GM21526 (cell line): ENCODE results near the gene RECK.

ENCODE experiments used
- ATAC-seq: cut with Tn5 transposase; IDR thresholded peaks from one replicate; pipeline ENCODE4 v1.9.1; 2021; ENCODE audit warnings: moderate library complexity; ENCODE audit not compliant: unreplicated experiment, low FRiP score

The RECK gene

DNA sequence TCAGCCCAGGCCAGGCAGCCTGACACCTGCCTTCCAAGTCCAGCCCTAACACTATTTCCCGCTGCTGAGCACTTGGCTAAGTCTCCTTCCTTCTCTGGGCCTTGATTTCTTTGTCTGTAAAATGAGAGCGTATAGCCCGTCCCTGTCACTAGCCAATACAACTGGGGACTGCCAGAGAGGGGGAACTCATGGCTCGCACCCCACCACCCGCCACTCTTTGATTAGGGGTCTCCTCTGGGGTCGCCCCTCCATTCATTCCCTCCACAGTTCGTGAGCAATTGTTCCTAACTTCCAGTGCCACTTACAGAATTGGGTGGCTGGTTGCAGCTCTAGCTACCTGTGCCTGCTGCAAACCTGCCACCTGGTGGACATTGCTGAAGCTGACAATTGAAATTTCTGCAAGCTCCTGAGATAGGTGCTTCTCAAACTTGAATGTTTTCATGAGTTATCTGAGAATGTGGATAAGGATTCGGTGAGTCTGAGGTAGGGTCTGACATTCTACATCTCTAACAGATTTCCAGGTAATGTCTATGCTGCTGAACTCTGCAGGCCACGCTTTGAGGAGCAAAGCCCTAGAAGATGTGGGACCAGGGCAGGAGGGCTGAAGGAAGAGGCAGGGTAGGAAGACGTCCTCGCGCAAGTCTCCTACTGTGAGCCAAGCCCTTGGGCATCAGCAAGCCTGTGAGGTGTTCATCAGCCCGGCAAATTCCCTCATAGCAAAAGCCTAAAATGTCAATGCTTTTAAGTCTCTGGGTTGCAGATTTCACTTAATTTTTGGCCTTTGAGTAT is 13.3 kb upstream of the RECK start:
- no peak for ATAC-seq

DNA sequence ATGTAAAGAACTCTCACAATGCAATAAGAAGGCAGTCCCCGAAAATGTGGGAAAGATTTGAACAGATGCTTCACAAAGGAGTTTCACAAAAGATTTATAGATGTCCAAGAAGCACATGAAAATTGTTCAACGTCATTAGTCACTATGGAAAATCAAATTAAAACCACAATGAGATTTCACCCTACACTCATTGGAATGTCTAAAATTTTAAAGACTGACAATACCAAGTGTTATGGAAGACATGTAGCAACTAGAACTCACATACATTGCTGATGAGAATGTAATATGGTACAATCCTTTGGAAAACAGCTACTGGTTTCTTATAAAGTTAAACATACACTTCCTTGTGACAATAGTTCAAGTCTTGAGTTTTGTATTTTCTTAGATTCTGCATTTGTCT is 11.0 kb upstream of the RECK start:
- no peak for ATAC-seq

DNA sequence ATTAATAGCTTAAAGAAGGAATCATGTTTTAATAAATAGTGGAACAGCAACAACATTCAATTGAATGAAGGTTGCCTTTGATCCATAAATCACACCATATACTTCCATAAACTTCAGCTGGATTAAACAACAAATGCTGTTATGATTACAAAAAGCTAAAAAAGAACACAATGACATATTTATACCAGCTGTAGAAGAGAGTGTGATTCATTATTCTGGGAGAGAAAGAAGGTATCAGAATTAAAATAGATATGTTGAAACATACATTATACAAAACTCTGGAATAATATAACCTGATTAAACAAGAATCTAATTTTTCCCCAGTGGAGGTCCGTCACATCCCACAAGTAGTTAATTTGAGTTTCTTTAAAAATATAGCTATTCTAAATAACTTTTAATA is 7.5 kb upstream of the RECK start:
- ATAC-seq: no peak

DNA sequence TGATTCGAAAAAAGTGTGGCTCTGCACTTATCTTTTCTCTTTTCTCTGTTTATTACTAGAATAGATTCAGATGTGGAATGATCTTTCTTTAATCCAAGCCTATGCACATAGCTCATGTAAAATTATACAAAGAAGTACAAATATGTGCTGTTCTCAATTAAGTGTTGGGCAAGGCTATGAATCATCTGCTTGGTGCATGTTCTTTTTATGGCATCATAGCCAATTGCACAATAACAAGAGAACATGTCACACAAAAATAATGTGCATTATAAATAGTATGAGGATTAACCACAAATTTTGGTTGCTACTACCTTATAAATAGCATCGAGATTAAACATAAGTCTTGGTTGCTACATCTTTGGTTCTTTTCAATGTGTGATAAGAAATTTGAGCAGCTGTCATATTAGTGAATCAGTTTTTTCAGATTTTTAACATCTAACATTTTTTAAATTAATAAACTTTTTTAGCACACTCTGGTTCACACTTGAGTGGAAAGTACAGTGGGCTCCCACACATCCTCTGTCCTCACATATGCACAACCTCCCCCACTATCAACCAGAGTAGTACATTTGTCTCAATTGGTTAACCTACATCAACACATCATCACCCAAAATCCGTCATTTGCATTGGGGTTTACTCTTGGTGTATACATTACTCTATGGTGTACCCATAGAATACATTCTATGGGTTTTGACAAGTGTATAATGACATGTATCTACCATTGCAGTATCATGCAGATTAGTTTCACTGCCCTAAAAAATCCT is 6.8 kb upstream of the RECK start:
- no peak for ATAC-seq

DNA sequence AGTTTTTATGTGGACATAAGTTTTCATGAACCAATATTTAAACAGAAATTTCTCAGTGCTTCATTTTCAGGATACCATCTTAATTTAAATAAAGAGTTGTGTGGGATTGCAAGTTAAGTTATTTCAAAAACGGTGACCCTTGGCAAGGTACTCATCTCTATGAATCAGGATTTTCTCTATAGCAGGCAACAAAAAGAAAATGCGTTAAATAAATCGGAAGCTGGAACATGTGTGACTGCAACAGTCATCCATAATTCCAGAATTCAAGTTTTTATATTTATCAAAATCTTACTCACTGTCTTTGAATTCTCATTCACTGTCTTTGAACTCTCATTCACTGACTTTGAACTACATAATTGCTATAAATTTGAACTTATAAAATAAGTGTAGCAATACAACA is 5.8 kb upstream of the RECK start:
- ATAC-seq: no peak

DNA sequence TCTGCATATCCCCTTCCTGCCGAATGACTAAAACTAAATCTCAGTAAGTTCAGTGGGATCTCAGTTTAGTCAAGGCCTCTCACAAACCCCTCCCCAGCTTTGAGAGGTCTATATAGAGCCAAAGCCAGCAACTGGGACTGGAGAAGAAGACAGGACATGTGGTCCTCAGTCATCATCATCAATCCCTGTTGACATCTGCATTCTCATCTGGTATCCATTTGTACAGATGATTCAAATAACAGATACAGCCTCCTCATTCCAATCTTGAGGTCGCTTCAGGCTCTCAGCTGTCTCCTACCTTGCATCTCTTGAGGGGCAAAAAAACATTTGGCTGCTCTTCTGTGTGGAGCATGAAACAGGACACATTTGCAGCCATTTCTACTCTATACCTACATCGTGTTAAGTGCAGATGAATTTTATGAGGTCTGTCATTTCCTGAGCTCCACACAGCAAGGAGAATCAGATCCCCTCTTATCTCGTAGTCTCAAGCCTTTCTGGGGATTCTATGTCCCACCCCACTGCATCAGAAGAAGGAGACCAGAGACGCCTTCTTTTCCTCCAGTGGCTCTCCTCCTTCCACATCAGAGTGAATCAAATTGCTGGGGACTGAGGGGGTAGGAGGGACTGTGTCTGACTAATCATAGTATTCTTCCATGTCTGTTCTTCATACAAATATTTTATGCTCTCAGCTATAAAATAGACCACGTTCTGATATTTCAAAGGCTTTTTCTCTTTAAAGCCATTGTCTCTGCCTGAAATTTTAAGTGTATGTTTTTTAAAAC is 4.7 kb upstream of the RECK start:
- ATAC-seq: no peak

DNA sequence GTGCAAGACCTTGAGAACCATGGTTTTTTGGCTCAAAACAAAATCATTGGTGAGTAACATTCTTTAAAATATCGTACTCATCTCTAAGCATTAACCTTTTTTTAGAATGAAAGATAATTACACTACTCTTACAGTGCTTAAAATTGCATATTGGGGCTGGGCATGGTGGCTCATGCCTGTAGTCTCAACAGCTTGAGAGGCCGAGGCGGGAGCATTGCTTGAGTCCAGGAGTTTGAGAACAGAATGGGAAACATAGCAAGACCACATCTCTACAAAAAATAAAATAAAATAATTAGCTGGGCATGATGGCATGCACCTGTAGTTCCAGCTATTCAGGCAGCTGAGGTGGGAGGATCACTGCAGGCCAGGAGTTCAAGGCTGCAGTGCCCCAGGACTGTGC is 2.9 kb upstream of the RECK start:
- ATAC-seq: no peak

DNA sequence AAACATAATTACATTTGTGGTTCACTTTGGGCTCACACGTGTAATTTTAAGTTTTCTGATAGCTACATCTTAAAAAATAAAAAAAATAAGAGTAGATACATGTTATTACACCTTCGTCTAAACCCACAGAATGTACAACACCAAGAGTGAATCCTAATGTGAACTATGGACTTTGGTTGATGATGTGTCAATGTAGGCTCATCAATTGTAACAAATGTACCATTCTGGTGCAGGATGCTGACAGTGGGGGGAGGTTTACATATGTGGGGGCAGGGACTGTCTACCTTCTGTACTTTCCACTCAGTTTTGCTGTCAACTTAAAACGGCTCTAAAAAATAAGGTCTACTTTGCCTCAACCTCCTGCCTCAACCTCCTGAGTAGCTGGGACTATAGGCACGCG is 2.5 kb upstream of the RECK start:
- ATAC-seq: no peak

DNA sequence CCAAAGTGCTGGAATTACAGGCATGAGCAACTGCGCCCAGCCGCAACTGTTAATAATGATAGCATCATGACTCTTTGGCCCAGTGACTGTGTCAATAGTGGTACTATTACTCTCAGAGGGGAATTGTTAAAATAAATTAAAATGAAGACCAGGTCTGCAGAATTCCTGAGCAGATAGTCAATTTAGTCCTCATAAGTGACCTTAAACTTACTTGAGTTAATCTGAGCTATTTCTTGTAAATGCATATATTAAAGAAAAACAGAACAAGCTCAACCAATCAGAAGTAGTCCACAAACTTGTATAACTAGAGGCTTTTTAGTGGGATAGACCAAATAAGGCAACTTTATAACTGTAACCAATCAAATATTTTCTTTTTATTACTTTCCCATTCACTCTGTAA is 1.7 kb upstream of the RECK start:
- no peak for ATAC-seq

DNA sequence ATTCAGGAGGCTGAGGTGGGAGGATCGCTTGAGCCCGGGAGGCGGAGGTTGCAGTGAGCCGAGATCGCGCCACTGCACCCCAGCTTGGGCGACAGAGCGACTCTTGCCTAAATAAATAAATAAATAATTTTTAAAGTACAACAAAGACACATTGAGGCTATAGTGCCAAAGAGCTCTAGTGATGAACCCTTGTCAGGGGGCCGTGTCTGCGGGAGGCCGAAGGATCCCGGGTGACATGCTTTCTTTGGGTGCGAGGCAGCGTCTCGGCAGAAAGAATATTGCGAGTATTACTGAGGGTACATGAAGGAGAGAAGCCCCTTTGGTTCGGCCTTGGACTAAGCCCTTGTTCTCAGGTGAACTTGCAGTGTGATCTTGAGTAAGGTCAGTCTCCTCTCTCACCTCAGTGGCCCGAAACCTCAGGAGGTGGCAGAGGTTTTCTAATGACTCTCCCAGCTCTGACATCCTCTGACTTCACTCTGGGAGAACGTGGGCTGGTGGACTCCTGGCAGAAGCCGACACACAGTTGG is 397 bp upstream of the RECK start:
- no peak for ATAC-seq

DNA sequence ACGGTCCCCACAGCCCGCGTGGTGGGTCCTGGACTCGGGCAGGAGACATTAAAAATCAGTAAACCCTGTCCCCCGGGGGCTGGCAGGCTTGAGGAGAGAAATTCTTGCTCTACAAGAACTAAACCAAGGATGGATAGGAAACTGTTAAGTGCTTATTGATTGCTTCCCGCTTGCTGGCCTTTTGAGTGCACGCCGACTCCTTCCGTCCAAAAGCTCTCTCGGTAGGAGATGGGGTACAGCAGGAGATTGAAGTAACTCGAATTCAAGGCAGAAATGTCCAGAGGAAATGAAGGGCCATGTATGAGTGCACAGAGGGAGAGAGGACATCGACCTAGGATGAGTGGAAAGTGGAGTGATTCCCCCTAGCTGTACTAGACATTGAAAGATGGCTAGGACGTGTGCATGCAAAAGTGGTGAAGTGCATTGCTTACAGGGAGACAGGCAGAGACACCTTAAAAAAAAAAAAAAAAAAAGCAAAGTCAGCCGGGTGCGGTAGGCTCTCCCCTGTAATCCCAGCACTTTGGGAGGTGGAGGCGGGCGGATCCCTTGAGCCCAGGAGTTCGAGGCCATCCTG is 923 bp downstream of the RECK start:
- ATAC-seq: no peak

DNA sequence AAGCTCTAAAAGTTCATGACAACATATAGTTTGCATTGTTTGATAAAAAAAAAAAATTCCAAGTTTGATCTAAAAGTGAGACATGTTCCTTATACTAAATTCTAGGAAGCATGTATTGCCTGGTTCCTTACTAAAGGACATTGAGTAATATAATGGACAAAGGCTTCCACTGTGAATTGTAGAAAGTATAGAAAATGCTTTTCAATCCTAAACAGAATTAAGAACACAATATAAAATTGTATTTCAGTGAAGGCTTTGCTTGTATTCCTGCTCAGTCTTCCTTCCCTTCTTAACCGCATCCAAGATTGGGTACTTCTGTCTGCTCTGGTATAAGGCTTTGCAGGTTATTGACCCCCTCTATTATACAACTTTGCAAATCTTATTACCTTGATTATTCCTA is 2.4 kb downstream of the RECK start:
- no peak for ATAC-seq

DNA sequence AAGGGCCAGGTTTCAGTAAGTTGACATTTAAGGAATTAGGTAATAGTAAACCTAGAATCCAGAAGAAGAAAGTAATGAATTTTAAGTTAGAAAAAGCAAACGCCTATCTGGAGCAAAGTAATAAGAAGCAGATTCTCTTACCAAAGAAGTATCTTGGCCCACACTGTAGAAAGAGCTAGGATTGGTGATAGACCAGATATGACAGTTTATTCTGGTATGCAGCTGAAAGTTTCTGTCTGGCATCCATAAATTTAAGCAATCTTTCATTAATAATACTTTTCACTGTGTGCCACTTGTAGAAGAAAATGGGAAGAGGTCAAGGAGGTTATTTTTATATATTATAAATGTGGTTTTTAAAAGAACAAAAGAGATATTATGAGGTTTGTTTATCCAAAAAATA is 3.0 kb downstream of the RECK start:
- no peak for ATAC-seq

DNA sequence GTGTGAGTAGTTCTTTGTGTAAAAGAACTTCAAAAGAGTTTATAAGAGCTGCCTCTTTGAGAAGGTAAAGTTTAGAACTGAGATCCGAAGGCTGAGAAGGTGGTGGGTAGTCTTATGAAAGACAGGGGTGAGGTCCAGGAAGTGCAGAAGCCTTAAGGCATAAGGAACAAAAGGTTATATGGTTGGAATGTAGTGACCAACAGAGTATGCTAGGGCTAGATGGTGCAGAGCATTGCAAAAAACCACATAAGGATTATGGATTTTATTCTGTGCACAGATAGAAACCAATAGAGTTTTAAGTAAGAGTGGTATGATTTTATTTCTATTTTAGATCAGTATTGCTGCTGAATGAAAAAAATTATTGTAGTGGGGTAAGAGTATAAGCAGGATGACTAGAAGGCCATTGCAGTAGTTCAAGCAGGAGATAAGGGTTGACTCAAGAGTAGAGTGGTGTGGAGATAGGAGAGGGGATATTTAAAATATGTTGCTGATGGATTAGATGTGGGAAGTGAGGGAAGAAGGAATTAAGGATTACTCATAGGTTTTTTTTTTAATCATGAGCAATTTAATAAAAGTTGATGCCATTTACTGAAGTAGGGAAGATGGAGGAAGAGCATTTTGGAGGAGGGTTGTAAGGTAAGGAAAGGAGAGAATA is 3.7 kb downstream of the RECK start:
- ATAC-seq: no peak

DNA sequence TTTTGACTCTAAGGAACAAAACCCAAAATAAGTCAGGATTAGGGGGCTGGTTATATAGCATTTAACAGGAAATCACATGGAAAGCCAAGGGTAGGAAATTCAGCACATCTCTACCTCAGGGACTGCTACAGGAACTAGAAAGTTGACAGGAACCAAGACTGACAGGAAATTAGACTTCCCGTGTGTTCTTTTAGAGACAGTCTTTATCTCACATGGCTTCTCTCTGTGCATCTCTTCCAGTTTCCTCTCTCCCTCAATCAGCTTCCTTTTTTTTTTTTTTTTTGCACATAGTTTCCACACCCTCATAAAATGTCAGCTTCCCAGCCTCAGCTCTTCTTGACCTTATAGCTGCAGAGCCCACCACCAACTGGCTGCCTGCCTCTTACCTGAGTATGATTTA is 4.8 kb downstream of the RECK start:
- no peak for ATAC-seq

DNA sequence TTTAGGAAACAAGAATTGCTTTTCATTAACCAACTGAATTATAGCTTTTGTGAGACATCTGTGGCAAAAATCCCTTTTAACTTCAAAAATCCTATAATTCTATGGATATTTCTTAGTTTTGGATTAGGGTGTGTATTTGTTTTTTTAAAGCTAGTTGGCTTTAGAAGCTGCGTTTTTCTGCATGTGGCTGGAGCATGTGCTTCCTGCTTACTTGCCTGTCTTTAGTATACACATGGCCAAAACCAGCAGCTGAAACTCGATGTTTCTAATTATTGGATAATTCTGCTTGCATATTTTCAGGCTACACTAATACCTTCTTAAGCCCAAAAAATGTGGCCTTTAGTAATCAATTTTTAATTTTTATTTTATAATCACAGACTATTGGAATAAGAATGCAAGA is 8.9 kb downstream of the RECK start:
- no peak for ATAC-seq

DNA sequence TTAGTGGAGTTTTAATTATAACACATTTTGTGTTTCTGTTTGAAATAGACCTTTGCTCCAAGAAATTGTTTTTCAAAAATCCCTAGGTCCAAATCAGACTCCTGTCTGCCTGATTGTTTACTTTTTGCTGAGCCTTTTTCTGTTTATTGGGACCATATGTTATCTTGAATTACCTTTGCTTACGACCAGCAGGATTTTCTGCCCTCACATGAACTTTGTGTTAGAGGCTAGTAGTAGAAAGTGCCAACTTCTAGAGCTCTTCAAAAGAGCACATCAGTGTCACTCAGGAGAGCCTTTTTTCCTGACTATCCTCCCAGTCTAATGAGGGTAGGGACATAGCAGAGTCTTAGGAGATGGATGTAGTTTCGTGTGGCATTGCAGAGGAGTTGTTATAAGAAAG is 10.2 kb downstream of the RECK start:
- no peak for ATAC-seq

DNA sequence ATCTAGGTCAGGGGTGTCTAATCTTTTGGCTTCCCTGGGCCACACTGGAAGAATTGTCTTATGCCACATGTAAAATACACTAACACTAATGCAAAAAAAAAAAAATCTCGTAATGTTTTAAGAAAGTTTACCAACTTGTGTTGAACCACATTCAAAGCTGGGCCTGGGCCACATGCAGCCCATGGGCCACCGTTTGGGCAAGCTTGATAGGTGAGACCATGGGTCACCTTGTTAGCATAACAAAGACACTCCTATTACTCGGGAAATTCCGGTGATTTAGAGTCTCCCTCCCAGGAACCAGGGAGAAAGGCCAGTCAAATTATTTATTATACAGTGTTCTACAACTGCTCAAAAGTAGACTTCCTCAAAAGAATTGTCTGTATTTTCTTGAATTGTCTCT is 12.7 kb downstream of the RECK start:
- no peak for ATAC-seq

DNA sequence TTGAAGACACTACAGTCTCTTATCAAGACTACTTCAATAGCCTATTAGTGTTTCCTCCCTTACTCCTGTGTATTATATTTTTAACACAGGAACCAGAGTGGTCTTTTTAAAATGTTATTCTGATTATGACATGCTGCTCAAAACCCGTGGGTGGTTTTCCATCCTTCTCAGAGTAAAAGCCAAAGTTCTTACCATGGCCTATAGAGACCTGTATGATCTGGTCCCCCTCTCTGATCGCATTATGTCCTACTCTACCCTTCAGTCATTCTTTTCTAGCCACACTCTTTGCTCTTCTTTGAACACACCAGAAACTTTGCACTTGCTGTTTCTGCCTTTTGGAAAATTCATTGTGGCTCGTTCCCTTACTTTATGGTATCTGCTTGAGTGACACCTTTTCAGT is 13.8 kb downstream of the RECK start:
- ATAC-seq: no peak

DNA sequence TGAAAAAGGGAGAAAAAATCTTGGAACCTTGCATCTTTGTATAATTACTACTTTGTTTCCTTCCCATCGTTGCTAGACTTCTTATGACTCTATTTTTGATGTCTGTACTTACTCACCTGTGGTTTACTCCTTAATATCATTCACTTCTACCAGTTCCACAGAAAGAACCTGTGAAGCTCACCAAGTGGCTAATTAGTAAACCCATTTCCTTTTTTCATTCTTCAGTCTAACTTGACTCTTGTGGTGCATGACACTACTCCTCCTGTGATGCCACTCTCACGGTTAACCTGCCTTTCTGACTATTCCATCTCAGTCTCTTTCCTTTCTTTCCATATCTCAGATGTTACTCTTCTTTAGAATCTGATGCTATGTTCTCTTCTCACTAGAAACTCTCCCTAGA is 14.6 kb downstream of the RECK start:
- ATAC-seq: no peak
